K562 (cell line): ENCODE measurements around the gene RBMS3. TPM values are rescaled to one million over a fixed set of nuclear protein-coding genes. Genes with fewer than 3 reads are reported as not detected.
"Not testable (repeated sequence)": the region's sequence is repeated elsewhere in the genome, so short reads cannot be mapped to it uniquely, and the experiment has no call there.

ENCODE experiments used
- ATAC-seq: fragments of 200-7000 bp; cut with Tn5 transposase; 3 replicates; pipeline ENCODE4 v1.9.1; 2020; ENCODE audit warnings: moderate library complexity
- BruUV-seq: library from RNA; stranded (reverse); fragments of 400-500 nt; replicated peaks from 2 replicates; lab custom pipeline; 2021; lab: Mats Ljungman, UMichigan
- CTCF ChIA-PET: fragments of 300-600 bp; formaldehyde crosslinking; extraction: SDS; loops from one replicate; lab custom pipeline; 2021; ENCODE audit warnings: low intra/inter-chr PET ratio; lab: Yijun Ruan, JAX
- POLR2A ChIA-PET: fragments of 300-600, 350-650 bp; sonication (Branson Sonifier 250); formaldehyde crosslinking; extraction: SDS; loops from one replicate; lab custom pipeline; 2021; ENCODE audit warnings: antibody characterized with exemption, inconsistent platforms; lab: Yijun Ruan, JAX
- DNase-seq, 4 experiments: peaks; one replicate each; pipeline versions ENCODE4 v3.0.0 to v3.0.0-alpha.2; 2011 to 2018; ENCODE audit warnings: low spot score in 3 of 4, mixed read lengths in 3 of 4; ENCODE audit errors: extremely low read depth in 1 of 4
- FAIRE-seq: peaks from 2 replicates; lab custom pipeline; 2011; peaks lifted over from hg19 to GRCh38; lab: Jason Lieb, UNC
- H2AFZ ChIP-seq: 2 replicates; pipeline ENCODE4 v1.6.0; 2011; ENCODE audit warnings: low read depth, low read length, control low read depth, inconsistent platforms
- H3K27ac ChIP-seq: fragments of 200-600 bp; 3 replicates; pipeline ENCODE4 v1.8.0; 2011; ENCODE audit warnings: low read depth, mild to moderate bottlenecking, control low read depth, inconsistent platforms, low read length, moderate library complexity, mixed read lengths; ENCODE audit errors: extremely low read depth
- H3K27me3 ChIP-seq, 2 experiments: fragments of 300-600 bp in 1 of 2; 2 replicates in 1 of 2; 3 replicates in 1 of 2; pipeline versions ENCODE4 v1.6.0 to v1.8.0; 2011; ENCODE audit warnings: inconsistent platforms in 2 of 2, low read length in 2 of 2, mild to moderate bottlenecking in 1 of 2, mixed read lengths in 1 of 2, moderate library complexity in 1 of 2; ENCODE audit not compliant: control insufficient read depth in 2 of 2, insufficient read depth in 2 of 2
- H3K36me3 ChIP-seq: fragments of 300-600 bp; 3 replicates; pipeline ENCODE4 v1.8.0; 2011; ENCODE audit warnings: mild to moderate bottlenecking, low read length, inconsistent platforms; ENCODE audit not compliant: control insufficient read depth, insufficient read depth
- H3K4me1 ChIP-seq, 2 experiments: fragments of 200-600 bp in 1 of 2; replicated peaks in 1 of 2; 2 replicates in 1 of 2; 3 replicates in 1 of 2; pipeline versions ENCODE4 v1.5.1 to v1.8.0; 2011; ENCODE audit warnings: inconsistent platforms in 2 of 2, low read length in 2 of 2, mild to moderate bottlenecking in 1 of 2, mixed read lengths in 1 of 2, moderate library complexity in 1 of 2; ENCODE audit not compliant: control insufficient read depth in 2 of 2, insufficient read depth in 2 of 2
- H3K4me2 ChIP-seq: 2 replicates; pipeline ENCODE4 v1.6.1; 2011; ENCODE audit warnings: low read length, control low read depth, inconsistent platforms, mixed read lengths; ENCODE audit not compliant: insufficient read depth
- H3K4me3 ChIP-seq: fragments of 200-600 bp; sonication (generic), shearing (Covaris generic); 2 replicates; pipeline ENCODE4 v1.5.1; 2016; ENCODE audit warnings: control low read depth, inconsistent platforms
- H3K79me2 ChIP-seq: fragments of 200-600 bp; 3 replicates; pipeline ENCODE4 v1.8.0; 2011; ENCODE audit warnings: low read length, inconsistent platforms; ENCODE audit not compliant: control insufficient read depth, insufficient read depth
- H3K9ac ChIP-seq, 2 experiments: 2 replicates each; pipeline versions ENCODE4 v1.6.0 to v1.6.1; 2011; ENCODE audit warnings: low read depth in 2 of 2, low read length in 2 of 2, control low read depth in 1 of 2, inconsistent platforms in 1 of 2, mild to moderate bottlenecking in 1 of 2, mixed read lengths in 1 of 2; ENCODE audit not compliant: insufficient read depth in 1 of 2
- H3K9me1 ChIP-seq: one replicate; pipeline ENCODE4 v1.6.0; 2011; ENCODE audit warnings: inconsistent platforms, mild to moderate bottlenecking, low read length, moderate library complexity; ENCODE audit not compliant: control insufficient read depth, insufficient read depth
- H3K9me3 ChIP-seq: replicated peaks from 2 replicates; pipeline ENCODE4 v1.5.1; 2011; ENCODE audit warnings: low read depth, low read length, inconsistent platforms; ENCODE audit not compliant: control insufficient read depth, insufficient read depth
- H4K20me1 ChIP-seq: replicated peaks from 2 replicates; pipeline ENCODE4 v1.6.1; 2011; ENCODE audit warnings: low read length, inconsistent platforms, mixed read lengths; ENCODE audit not compliant: control insufficient read depth, insufficient read depth
- KAT8 ChIP-seq: fragments of 450-650 bp; IDR thresholded peaks from 2 replicates; pipeline ENCODE4 v1.6.1; 2016; ENCODE audit warnings: low read depth, mild to moderate bottlenecking
- TAF15 ChIP-seq: fragments of 200-400 bp; formaldehyde crosslinking; IDR thresholded peaks from 2 replicates; pipeline ENCODE4 v1.6.1; 2017; ENCODE audit warnings: mild to moderate bottlenecking, low read depth, low read length, moderate library complexity
- TSC22D4 ChIP-seq: fragments of 450-650 bp; IDR thresholded peaks from 2 replicates; pipeline ENCODE4 v1.6.1; 2016; ENCODE audit warnings: missing genetic modification characterization, missing biosample characterization, control low read depth
- WGBS: fragments of 100-300 bp; shearing (Covaris generic); methylation state at CpG from one replicate; pipeline ENCODE4 v1.1.6; 2016; ENCODE audit warnings: low coverage, mixed read lengths; ENCODE audit not compliant: insufficient coverage; ENCODE audit errors: missing lambda C conversion rate; 5-methylcytosine and 5-hydroxymethylcytosine counted together
- in situ Hi-C: fragments of 300-500 bp; cut with MboI; formaldehyde crosslinking; loops from 4 replicates; pipeline ENCODE4 v1.15.0; 2018; ENCODE audit warnings: inconsistent platforms, mixed read lengths
- intact Hi-C: fragments of 100-400 bp; cut with micrococcal nuclease; formaldehyde crosslinking; loops from 2 replicates; pipeline ENCODE4 v1.14.2; 2022
- polyA plus RNA-seq, 8 experiments: library from polyadenylated mRNA; depleted of rRNA in 4 of 8; stranded (reverse) in 5 of 8; unstranded in 3 of 8; fragments of >200 nt; fragmentation: Nextera tagmentation in 2 of 8; fragmentation: Illumina TruSeq in 1 of 8; extraction: Ambion mirVana in 2 of 8; extraction: Trizol in 1 of 8; gene quantifications; 2 replicates each; pipeline versions ENCODE4 v1.2.1 to v1.2.3, GENCODE V29; 2011 to 2014; ENCODE audit warnings: inconsistent platforms in 1 of 8, missing spikeins in 1 of 8
- total RNA-seq, 7 experiments: library from RNA; depleted of rRNA in 6 of 7; stranded (reverse); fragments of >200 nt in 6 of 7; fragmentation: Illumina TruSeq in 2 of 7; extraction: Trizol in 2 of 7; gene quantifications; 2 replicates each; pipeline versions ENCODE4 v1.2.1 to v1.2.3, GENCODE V29; 2011 to 2021; ENCODE audit warnings: low replicate concordance in 1 of 7

Gene RBMS3
- total and polyA plus RNA-seq, 9 of the 15 experiments (the other 6 are each of a cell fraction or from before 2014, with no cell fraction given): 0.20 TPM; not detected in 8

- in situ Hi-C loops (no loop called here), intact Hi-C loops (no loop called here)
- ChIA-PET POLR2A (no interaction called here), CTCF (no interaction called here)
- no peak for FAIRE-seq
- H3K27me3 ChIP-seq: no peaks in the 10 kb centered on the region
- no peaks in the 10 kb centered on the region for H3K79me2 ChIP-seq
- no peak for ATAC-seq
- H3K36me3 ChIP-seq: no peaks in the 10 kb centered on the region
- H3K4me3 ChIP-seq: no peak overlapping the region
- no peak overlapping the region for H3K4me2 ChIP-seq
- no TSS peak for BruUV-seq
- no peak overlapping the region for H3K9ac ChIP-seq
- no peak overlapping the region for H3K27ac ChIP-seq
- no peak for DNase-seq
- WGBS: 1% methylated on average over 4 of the region's 4 CpGs
- TF ChIP-seq TAF15 (no peak), TSC22D4 (tag) (no peak), KAT8 (no peak)
- no peak overlapping the region for H2AFZ ChIP-seq
- H3K9me1 ChIP-seq: no peaks in the 10 kb centered on the region
- H3K4me1 ChIP-seq: no peaks in the 10 kb centered on the region
- no peaks in the 10 kb centered on the region for H4K20me1 ChIP-seq
- no peaks in the 10 kb centered on the region; the same call in 1 of the 2 replicates for H3K9me3 ChIP-seq
Measured at GRCh38 chr3:30040126-30040525, 759.3 kb downstream of the RBMS3 start.

GRCh38 chr3:30041481-30041880 is 760.6 kb downstream of the RBMS3 start:
- H3K27me3 ChIP-seq, BruUV-seq, H3K4me2 ChIP-seq, FAIRE-seq, DNase-seq, H3K27ac ChIP-seq, H2AFZ ChIP-seq, H3K9me1 ChIP-seq, CTCF ChIA-PET, H4K20me1 ChIP-seq, POLR2A ChIA-PET, H3K4me1 ChIP-seq, H3K9ac ChIP-seq, H3K79me2 ChIP-seq, ATAC-seq, in situ Hi-C loops, H3K36me3 ChIP-seq, H3K9me3 ChIP-seq, intact Hi-C loops, H3K4me3 ChIP-seq: not testable (repeated sequence)
- 0% methylated on average over 3 of the region's 3 CpGs for WGBS
